Stimulated activated CD4-positive, alpha-beta T cell treated with anti-CD3 and anti-CD28 coated beads, Interleukin-1b, Interleukin-23, amount 100 ng/mL, for 1 hour (primary cell): Measurements from ENCODE around the gene JCHAIN.
"Not testable (repeated sequence)": the region's sequence is repeated elsewhere in the genome, so short reads cannot be mapped to it uniquely, and the experiment has no call there.

Source experiments
- DNase-seq, 2 donors: peaks; one replicate each; pipeline ENCODE4 v3.0.0-alpha.2; 2020; ENCODE audit warnings: low read depth in 2 of 2

The JCHAIN gene

DNA sequence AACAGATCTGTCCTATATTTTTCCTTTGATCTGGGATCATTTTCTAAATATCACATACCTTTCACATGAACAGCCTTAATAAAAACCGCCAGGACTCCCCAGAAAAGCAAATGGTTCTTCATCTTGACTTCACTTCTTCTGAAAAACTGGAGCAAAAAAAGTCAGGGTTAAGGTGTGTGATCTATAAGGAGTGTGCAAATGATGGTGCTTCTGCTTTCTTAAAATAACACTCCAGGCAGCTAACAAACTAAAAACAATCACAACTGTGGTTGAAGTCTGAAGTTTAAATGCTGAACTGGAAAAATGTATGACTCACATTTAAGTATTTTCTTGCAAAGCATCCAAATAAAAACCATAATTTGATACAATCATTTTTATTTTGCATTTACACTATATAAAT lies at the start of gene JCHAIN:
TSS of gene JCHAIN (minus strand) at position 140 of the 400 bp plus-strand sequence. CDS start at position 122, 18 bp downstream.
- no peak for DNase-seq

DNA sequence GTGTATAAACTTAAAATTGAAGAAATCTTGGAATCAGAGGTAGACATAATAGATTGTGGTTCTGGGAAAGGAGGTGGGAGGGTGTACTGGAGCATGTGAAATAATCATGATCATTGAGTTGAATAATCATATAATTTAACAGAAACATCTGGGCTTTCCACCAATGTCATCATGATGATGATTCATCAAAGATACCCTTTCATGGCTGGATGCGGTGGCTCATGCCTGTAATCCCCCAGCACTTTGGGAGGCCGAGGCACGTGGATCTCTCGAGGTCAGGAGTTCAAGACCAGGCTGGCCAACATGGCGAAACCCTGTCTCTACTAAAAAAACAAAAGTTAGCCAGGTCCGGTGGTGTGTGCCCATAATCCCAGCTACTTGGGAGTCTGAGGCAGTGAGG lies 48.8 kb upstream of the JCHAIN start:
- DNase-seq, result no peak

GRCh38 chr4:70714079-70714887 lies 48.0 kb upstream of the JCHAIN start:
- no peak for DNase-seq

DNA sequence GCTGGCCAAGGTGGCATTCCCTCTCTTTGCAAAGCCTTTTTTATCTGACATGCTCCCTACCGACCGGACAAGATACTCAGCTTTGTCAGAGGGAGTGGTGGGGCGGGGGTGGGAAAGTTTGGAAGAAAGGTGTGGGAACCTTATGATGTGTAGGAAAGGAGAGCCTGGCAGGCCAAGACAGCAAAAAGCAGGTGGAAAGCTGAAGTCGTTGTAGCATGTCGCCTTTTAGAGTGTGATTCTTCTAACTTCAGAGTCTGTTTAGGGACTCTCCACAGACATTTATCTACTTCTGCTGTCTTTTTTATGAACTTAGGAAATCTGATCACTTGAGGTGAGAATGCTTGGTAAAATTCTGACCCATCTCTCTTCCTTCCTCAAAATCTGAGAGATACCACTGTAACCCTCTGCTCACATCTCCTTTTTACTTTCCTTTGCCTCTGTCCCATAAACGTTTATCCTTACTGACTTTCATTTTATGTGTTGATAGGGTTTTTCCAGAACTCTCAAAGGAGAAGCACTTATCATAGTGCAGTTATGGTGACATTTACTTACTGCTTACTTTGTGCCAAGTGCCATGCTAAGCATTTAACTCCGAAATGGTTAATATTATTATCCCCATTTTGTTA lies 47.3 kb upstream of the JCHAIN start:
- DNase-seq, result no peak

GRCh38 chr4:70712604-70713452 lies 46.5 kb upstream of the JCHAIN start:
- no peak for DNase-seq

DNA sequence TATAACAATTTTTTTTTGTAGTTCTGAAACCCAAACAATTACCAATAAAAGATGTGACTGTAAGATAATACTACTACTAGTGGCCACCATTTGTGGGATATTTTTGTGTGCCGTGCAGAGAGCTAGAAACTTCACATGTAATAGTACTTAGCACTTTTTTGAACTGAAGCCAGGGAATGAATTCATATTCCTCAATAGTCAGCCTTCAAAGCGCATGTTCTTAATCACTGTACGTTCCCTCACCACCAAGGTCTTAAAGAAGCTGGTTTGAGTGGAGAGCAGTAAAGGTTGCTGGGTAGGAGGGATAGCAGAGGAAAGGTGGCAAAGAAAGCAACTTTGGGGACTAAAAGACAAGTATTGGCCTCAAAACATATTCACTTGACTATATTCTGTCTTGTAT lies 45.8 kb upstream of the JCHAIN start:
- no peak for DNase-seq

- DNase-seq, result no peak
Measured at GRCh38 chr4:70711599-70711998, 45.3 kb upstream of the JCHAIN start.

DNA sequence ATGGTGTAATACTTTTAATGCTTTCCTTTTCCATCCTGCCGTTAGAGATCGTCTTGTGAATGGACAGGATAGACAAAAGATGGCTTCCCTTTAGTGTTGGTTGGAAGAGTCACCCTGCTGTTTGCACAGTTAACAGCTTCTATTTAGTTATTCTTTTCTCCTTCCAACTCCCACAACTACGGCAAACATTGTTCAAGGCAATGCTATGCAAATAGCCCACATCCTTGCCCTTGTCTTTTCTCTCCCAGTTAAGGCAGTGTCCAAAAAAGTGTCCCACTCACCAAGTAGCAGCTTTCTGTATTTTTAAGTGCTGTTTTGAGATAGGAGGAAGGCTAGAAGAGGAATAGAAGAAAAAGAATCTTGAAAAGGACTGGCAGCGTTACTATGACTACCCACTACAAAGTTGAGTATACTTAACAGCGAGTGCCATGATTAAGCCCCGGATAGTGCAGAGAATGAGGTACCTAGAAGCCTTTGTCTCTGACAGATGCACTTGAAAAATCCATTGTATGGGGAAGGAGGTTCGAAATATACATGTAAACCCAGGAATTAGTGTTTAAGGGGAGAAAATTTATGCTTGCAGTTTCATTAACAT lies 43.4 kb upstream of the JCHAIN start:
- no peak for DNase-seq

- no peak for DNase-seq
Measured at GRCh38 chr4:70706516-70706915, 40.2 kb upstream of the JCHAIN start.

- no peak for DNase-seq
Measured at GRCh38 chr4:70706044-70706461, 39.7 kb upstream of the JCHAIN start.

DNA sequence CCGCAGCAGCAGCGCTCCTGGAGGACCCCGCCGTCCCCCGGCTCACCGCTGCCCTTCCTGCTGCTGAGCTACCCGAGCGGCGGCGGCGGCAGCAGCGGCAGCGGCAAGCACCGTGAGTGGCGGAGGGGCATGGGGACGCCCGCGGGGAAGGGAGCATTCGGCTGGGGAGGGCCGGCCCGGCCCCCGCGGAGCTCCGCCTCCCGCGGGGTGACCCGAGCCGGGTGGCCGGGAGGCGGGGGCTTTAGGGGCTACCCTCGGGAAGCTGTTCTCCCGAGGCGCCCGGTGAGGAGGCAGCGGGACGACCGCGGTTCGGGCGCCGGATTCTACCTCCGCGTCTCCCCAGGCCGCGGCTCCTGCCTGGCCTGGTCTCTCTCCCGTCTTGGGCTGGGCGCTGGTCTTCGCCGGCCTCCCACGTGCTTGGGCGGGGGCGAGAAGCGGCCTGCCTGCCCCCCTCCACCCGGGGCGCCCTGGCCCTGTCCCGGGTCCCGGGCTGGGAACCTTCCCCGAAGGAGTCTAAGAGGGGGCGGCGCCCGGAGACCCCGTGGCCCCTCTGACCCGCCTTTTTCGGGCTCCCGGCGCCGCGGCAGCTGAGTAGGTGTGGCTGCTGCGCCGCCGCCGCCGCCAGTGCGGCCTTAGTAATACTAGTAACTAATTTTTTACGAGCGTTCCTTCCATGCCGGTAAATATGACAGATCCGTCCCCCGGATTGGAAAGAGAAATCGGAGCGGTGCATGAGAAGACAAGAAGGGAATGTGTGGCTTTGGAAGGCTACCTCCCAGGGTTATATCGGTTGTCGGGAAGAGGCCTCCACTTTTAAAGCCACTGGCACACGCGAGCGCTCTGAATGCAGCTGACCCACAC lies 39.1 kb upstream of the JCHAIN start:
- DNase-seq, result peak; percentile 30 to 48

DNA sequence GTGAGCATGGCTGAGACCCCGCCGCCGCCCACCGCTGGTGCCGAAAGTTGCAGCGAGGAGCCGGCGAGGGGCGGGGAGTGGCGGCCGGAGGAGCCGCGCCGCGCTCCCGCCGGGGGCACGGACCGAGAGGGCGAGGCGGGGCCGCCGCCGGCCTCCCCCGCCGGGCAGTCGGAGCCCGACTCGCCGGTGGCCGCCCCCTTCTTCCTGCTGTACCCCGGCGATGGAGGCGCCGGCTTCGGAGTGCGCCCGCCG lies 38.5 kb upstream of the JCHAIN start:
- no peak for DNase-seq

DNA sequence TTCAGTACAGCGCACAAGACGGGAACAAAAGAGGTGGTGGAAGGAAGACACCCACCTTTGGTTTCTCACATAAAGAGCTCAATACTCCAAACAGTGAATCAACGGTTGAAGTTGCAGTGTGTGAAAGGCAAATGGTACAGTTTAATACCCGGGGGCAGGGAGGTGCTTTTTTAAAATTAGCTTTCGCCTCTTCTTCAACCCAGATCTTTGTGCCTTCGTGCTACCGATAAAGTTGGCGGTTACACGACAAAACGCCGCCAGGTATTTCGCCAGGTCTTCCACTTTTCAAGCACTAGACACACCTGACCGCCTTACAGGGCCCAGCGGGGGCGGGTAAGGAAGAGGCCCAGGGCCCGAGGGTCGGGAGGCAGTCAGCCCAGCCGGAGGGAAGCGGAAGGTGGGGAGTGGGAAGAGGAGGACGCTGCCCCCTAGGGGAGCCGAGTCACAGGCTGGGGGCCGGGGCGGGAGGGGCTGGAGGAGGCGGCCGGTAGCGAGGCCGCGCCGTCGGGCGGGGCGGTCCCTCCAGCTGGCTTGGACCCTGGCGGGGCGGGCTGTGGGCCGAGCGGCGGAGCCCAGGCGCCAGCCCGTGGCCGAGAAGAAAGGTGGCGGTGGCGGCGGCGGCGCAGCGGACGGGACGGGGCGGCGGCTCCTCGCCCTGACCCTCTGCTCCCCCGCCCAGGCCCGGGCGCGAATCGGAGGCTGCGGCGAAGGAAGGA lies 38.1 kb upstream of the JCHAIN start:
- DNase-seq, result peak in 1 of 2 donors; percentile 19

DNA sequence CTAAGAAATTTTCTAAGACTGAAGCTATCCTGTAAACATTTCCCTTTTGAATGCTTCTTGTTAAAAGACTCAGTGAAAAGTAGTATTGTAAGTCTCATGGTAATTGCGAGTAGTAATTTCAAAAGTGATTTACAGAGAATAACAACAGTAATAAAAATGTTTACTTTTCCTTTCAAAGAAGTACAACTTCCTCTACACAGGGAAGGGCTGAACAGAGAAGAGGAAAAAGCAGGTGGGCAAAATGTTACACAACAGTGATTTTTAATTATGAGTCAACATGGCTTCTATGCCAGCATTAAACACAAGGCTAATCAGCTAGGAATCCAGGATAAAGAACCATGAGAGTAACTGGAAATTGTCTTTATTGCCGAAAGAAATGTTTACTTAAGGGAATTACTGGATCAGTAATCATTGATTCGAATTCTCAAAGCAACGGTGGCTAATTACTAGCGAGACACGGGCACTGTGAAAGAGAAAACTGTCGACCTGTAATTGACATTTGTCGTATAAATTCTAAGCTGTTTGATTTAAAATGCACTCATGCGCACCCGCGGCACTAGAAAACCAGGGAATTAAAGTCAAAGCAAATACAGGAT lies 37.4 kb upstream of the JCHAIN start:
- DNase-seq, result no peak

DNA sequence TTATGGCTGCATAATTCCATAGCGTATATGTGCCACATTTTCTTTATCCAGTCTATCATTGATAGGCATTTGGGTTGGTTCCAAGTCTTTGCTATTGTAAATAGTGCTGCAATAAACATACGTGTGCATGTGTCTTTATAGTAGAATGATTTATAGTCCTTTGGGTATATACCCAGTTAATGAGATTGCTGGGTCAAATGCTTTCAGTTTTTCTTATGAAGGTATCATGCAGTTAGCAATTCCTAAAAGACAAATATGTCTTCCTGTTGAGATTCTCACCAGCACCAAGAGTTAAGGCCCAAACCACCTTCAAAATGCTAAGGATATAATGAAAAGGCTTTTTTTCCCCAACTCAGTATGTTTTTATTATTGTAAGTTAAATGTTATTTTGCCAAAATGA lies 36.3 kb upstream of the JCHAIN start:
- not testable (repeated sequence) for DNase-seq

DNA sequence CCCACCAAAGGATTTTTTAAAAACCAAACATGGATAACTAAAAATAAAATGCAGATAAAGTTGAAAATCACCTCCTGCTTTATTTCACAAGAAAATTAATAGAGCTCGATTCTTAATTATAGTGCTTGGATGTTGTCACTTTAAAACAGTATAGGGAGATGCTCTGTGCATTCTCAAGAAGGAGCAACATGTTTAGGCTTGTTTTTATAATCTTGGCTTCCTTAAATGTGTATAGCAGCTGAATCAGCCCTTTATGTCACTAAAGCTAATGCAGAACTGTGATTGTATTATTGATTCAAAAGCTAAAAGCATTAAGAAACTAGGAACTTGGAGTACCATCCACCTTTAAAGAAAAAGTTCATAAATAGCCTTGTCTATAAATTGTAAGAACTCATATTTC lies 35.0 kb upstream of the JCHAIN start:
- DNase-seq, result no peak

DNA sequence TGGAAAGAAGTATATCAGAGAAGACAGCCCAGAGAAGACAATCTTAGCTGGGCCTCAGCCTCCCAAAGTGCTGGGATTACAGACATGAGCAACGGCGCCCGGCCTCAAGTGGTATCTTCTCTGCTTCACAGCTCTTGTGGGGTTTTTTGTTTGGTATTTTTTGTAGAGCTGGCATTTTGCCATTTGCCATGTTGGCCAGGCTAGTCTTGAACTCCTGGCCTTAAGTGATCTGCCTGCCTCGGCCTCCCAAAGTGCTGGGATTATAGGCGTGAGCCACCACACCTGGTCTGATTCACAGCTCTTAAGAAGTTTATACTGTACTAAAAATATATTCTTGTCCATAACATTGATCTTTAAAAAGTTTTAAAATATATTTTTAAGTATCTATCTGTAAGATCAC lies 34.4 kb upstream of the JCHAIN start:
- DNase-seq, result no peak

- DNase-seq, result not testable (repeated sequence)
Measured at GRCh38 chr4:70698435-70698834, 32.1 kb upstream of the JCHAIN start.

- not testable (repeated sequence) for DNase-seq
Measured at GRCh38 chr4:70694633-70695032, 28.3 kb upstream of the JCHAIN start.

DNA sequence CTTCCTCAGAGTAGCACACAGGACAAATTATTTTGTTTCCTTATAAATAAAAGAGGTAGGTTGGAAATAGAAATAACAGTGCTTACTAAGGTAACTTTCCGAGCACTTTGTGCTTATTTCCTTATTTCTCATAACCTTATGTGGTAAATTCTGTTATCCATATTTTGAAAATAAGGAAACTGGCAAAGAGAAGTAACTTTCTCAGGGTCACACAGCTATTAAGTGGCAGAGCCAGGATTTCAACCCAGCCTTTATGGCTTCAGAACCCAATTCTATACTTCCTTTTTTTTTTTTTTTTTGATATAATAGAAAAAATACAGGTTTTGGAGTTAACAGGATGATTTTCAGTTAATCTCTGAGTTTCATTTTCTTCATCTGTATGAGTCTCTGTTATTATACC lies 25.4 kb upstream of the JCHAIN start:
- no peak for DNase-seq
